Right cardiac atrium (tissue), 5 donors: ENCODE data around the gene ABCC3. TPM values are rescaled to one million over a fixed set of nuclear protein-coding genes. Genes with fewer than 3 reads are reported as not detected.

Experiments
- ATAC-seq, 2 donors: fragments of 200-7000 bp; cut with Tn5 transposase; one replicate each; pipeline versions ENCODE4 v1.8.0 to v1.9.1; 2020; ENCODE audit warnings: moderate library complexity in 2 of 2, mild to moderate bottlenecking in 1 of 2
- DNase-seq, 3 donors: peaks; one replicate each; pipeline ENCODE4 v3.0.0-alpha.2; 2020
- H3K27ac ChIP-seq: one replicate; pipeline ENCODE4 v1.5.1; 2013; ENCODE audit warnings: mild to moderate bottlenecking, low read length, control low read depth, moderate library complexity
- H3K27me3 ChIP-seq: one replicate; pipeline ENCODE4 v1.6.1; 2013; ENCODE audit not compliant: control insufficient read depth, insufficient read depth
- H3K4me1 ChIP-seq: one replicate; pipeline ENCODE4 v1.6.1; 2013; ENCODE audit warnings: low read length; ENCODE audit not compliant: control insufficient read depth, insufficient read depth
- H3K4me3 ChIP-seq: one replicate; pipeline ENCODE4 v1.5.1; 2013; ENCODE audit warnings: low read length, control low read depth
- H3K9me3 ChIP-seq: one replicate; pipeline ENCODE4 v1.6.1; 2013; ENCODE audit warnings: low read length; ENCODE audit not compliant: control insufficient read depth
- WGBS: extraction: QIAGEN DNeasy Blood & Tissue Kit; methylation state at CpG from one replicate; pipeline ENCODE4 v1.1.7; 2013; 5-methylcytosine and 5-hydroxymethylcytosine counted together
- intact Hi-C, 4 donors: fragments of 100-400 bp; cut with DNase I; formaldehyde crosslinking; loops; one replicate each; pipeline versions ENCODE4 v1.11.0 to v1.14.0; 2022 to 2023
- polyA plus RNA-seq: library from polyadenylated mRNA; stranded (reverse); fragments of 200-250 nt; gene quantifications from one replicate; pipeline ENCODE4 v1.2.3, GENCODE V29; 2013
- total RNA-seq, 4 donors: library from RNA; stranded (reverse); fragmentation: NEBNext Ultra II Directional; extraction: Animal tissue kit (Norgen Biotek cat#: 25700); gene quantifications; one replicate each; pipeline ENCODE4 v1.2.1, GENCODE V29; 2021
- donor health status: healthy with polysubstance abuse.
- donor health status: DM: no; HTN: yes; CAD: no.
- donor health status: DM: no; HTN: no; CAD: no.
- donor health status: DM: no; HTN: yes; CAD: no; lungs with severe emphysema.
- donor health status: DM: yes; HTN: yes; CAD: no.

ABCC3 gene
- total and polyA plus RNA-seq, 5 donors = 1.2 to 5.9 (median 2.1) TPM

DNA sequence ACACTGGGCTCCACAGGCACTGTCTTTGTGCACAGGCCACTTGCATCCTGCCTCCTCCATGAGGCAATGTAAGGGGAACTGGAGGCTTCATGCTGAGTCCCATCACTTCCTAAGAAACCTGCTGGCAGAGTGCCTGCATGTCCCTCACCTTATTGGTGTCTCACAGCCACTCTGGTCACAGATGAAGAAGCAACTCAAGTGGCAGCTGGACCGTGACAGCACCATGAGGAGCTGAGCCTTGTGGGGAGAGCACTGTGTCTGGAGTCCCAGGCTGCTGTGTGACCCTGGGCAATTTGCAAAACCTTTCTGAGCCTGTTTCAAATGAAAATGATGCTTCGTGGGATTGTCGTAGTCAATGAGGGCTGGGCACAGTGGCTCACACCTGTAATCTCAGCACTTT lies 53.6 kb downstream of the ABCC3 start:
- ATAC-seq (no peak), DNase-seq (no peak)
- 96% methylated on average over 3 of the region's 3 CpGs for WGBS
- no peak overlapping the region for H3K4me3 ChIP-seq
- peaks cover 5% of the 10 kb centered on the region for H3K4me1 ChIP-seq
- intact Hi-C loops = loop anchor here in 3 of 4 donors (5.0 to 10.0 kb wide), 3 partner anchors 51 to 203 kb away; no protein-coding TSS in a partner anchor
- no peaks in the 10 kb centered on the region for H3K9me3 ChIP-seq
- no peak overlapping the region for H3K27ac ChIP-seq
- no peaks in the 10 kb centered on the region for H3K27me3 ChIP-seq

DNA sequence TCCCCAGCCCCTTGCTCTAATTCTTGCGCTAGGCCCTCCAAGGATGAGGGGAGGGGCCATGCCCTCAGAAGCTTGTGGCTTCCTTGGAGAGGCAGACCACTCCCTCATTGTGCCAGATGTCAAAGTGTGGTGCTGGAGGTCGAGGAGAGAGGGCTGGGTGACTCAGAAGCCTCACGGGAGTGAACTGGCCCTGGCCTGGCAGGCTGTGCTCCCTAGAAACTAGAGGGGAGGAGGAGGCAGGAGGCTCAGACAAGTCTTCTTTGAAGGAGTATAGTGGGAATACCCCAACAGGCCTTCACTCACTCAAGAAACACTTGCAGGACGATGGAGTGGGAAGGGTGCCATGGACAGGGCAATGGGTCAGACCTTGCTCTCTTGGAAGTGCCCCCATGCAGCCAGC lies 54.6 kb downstream of the ABCC3 start:
- DNase-seq (no peak), ATAC-seq (no peak)
- WGBS = 60% methylated on average over 4 of the region's 4 CpGs
- no peaks in the 10 kb centered on the region for H3K27me3 ChIP-seq
- no peak overlapping the region for H3K27ac ChIP-seq
- peaks cover 5% of the 10 kb centered on the region for H3K4me1 ChIP-seq
- H3K4me3 ChIP-seq = no peak overlapping the region
- intact Hi-C loops = loop anchor here in 3 of 4 donors (5.0 to 10.0 kb wide), 3 partner anchors 52 to 204 kb away; no protein-coding TSS in a partner anchor
- no peaks in the 10 kb centered on the region for H3K9me3 ChIP-seq

DNA sequence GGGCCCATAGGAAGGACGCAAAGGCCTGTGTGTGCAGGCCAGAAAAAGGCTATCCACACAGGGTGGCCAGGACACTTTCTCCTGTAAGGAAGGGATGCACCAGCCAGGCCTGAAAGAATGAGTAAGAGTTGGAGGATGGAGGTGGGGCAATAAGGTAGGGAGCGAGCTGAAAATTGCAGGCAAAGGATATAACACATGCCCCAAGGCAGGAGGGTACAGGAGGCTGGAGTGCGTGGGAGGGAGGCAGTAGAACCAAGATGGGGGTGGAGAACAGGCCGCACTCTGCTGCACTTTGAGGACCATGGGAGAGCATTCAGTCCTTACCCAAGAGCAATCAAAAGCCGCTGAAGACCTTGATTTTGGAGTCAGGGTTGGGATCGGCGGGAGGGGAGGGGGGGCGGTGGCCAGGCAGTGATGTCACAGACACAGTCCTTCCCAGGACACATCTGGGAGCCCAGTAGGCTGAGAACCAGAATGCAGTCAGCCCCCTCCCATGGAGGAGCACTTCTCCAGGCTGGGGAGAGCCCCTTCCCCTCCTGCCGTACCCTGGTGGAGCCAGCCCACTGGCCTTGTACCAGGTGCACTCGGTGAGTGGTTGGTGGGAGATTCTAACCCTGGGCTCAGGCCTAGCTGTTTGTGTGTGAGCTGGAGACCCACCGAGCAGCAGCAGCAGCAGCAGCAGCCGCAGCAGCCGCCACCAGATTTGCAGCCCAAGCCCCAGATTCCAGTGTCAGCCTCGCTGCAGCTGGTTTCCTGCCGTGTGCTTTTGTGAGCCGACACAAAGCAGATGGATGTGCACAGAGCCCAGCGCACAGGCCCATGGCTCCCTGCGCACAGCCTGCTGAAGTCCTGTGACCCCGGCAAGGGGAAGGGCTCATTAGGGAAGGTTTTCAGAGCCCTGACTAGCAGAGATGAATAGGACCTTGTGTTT lies 55.5 kb downstream of the ABCC3 start:
- Histone ChIP-seq H3K4me3 (no peak overlapping the region), H3K4me1 (peaks cover 5% of the 10 kb centered on the region), H3K9me3 (no peaks in the 10 kb centered on the region), H3K27me3 (no peaks in the 10 kb centered on the region), H3K27ac (no peak overlapping the region)
- no peak for DNase-seq
- no peak for ATAC-seq
- intact Hi-C loops = loop anchor here in 3 of 4 donors (5.0 to 10.0 kb wide), 3 partner anchors 53 to 205 kb away; no protein-coding TSS in a partner anchor
- WGBS = 69% methylated on average over 19 of the region's 19 CpGs

- intact Hi-C loops = no loop called here
- ATAC-seq = no peak
- no peak for DNase-seq
- H3K27ac ChIP-seq = no peak overlapping the region
- H3K4me1 ChIP-seq = peaks cover 5% of the 10 kb centered on the region
- WGBS = 71% methylated on average over 9 of the region's 9 CpGs
- H3K9me3 ChIP-seq = no peaks in the 10 kb centered on the region
- no peaks in the 10 kb centered on the region for H3K27me3 ChIP-seq
- no peak overlapping the region for H3K4me3 ChIP-seq
These were observed 56.3 kb downstream of the ABCC3 start for GRCh38 chr17:50690887-50691549.

GRCh38 chr17:50691550-50692447 lies 57.1 kb downstream of the ABCC3 start:
- DNase-seq (no peak), ATAC-seq (no peak)
- 60% methylated on average over 6 of the region's 6 CpGs for WGBS
- peaks cover 2% of the 10 kb centered on the region for H3K4me1 ChIP-seq
- intact Hi-C loops = no loop called here
- H3K27ac ChIP-seq = no peak overlapping the region
- H3K27me3 ChIP-seq = no peaks in the 10 kb centered on the region
- H3K4me3 ChIP-seq = no peak overlapping the region
- no peaks in the 10 kb centered on the region for H3K9me3 ChIP-seq

DNA sequence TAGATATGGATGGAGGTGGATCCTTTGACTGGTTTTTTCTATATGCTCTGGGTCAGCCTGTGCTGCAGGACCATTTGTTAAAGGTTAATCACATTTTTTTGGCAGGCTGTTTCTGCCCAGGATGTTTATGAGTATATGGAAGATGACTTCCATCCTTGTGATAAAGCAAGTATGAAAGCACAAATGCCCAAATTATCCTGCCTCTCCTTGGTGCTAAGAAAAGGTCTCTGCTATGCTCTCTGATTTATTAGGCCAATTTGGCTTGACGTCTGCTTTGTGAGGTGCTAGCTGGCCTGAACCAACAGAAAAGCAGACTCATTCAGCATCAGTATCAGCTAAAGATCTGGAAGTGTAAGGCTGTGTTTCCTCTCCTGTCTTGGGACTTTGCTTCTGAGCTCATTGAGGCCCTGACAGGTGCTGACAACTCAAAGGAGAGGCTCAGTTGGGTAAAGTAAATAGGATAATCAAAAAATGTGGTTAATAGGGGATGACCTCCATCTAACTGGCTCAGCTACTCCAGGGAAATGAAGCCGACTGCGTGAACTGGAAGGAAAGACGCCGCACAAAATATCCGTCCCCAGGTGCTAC lies 57.9 kb downstream of the ABCC3 start:
- no peaks in the 10 kb centered on the region for H3K27me3 ChIP-seq
- intact Hi-C loops = no loop called here
- H3K27ac ChIP-seq = no peak overlapping the region
- no peak for ATAC-seq
- no peak for DNase-seq
- WGBS = 80% methylated on average over 6 of the region's 6 CpGs
- no peaks in the 10 kb centered on the region for H3K9me3 ChIP-seq
- H3K4me1 ChIP-seq = no peaks in the 10 kb centered on the region
- H3K4me3 ChIP-seq = no peak overlapping the region

DNA sequence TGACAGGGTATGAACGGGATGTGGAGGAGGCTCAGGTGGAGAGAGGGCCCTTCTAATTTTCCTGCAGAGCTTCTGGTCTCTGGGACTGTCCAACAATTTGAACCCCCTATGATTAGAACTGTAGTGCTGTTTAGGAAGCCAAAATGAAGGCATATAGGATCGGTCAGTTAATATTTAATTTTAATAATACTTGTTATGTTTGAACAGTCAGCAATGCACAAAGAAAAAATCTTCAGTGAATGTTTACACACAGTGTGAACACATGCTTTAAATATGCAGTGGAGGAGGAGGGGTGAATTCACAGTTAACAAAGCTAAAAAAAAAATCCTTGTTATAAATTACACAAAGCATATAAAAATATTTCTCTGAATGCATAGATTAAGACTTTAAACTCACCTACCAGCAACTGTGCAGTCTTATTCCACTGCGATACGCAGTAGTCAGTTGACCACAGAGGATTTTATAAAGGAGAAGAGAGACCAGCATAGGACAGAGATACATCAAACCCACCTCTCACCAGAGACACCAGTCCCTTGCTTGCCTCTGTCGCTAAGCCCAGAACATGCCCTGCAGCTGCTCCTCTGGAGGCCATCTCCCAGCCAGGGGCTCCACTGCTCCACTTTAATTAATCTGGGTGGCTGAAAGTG lies 58.5 kb downstream of the ABCC3 start:
- intact Hi-C loops = no loop called here
- Histone ChIP-seq H3K9me3 (no peaks in the 10 kb centered on the region), H3K27me3 (no peaks in the 10 kb centered on the region), H3K27ac (no peak overlapping the region), H3K4me3 (no peak overlapping the region), H3K4me1 (no peaks in the 10 kb centered on the region)
- ATAC-seq (no peak), DNase-seq (no peak)
- 88% methylated on average over 5 of the region's 5 CpGs for WGBS

DNA sequence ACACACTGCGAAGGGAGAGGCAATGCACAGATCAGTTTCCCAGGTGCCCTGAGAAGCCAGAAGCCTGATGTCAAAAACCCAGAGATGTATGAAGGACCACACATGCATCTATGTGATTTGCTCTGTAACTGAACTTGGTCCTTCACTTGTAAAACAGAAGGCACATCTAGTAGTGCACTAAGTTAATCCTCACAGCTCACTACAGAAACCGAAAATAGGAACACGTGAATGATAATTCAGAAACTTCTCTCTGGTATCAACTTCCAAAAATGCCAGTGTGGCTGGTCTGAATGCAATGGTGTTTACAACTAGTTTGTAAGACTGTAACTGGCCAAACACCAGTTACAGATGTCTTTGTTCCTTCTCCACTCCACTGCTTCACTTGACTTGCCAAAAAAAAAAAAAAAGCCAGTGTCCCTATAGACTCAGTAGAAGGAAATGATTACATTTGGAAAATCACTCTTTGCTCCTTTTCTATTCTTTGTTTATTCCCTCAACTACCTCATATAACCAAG lies 61.7 kb downstream of the ABCC3 start:
- no peaks in the 10 kb centered on the region for H3K4me1 ChIP-seq
- H3K4me3 ChIP-seq = no peak overlapping the region
- WGBS = 85% methylated on average over 3 of the region's 3 CpGs
- no peak for DNase-seq
- intact Hi-C loops = no loop called here
- H3K27me3 ChIP-seq = no peaks in the 10 kb centered on the region
- no peak for ATAC-seq
- no peaks in the 10 kb centered on the region for H3K9me3 ChIP-seq
- no peak overlapping the region for H3K27ac ChIP-seq

DNA sequence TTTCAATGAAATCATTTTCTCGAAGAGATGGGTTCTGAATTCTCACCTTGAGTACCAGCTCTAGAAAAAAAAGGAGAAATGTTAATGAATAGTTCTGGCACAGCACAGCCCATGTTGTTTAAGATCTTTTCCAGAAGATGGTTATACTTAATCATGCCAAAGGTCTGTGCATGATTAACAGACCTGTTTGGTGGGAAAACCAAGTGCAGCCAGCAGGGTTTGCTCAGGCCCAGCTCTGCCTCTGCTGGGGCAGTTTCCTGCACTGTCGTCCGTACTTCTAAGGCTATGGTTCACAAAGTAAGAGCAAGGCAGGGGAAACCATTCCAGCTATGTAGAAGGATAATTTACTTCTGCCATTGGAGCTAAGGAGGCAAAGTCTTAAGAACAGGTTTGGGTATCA lies 62.4 kb downstream of the ABCC3 start:
- no peaks in the 10 kb centered on the region for H3K4me1 ChIP-seq
- intact Hi-C loops = no loop called here
- DNase-seq = no peak

More for the DNA sequence above, 62.4 kb downstream of the ABCC3 start:
- WGBS = 89% methylated on average over 3 of the region's 3 CpGs
- Histone ChIP-seq H3K27me3 (no peaks in the 10 kb centered on the region), H3K4me3 (no peak overlapping the region), H3K27ac (no peak overlapping the region), H3K9me3 (no peaks in the 10 kb centered on the region)
- no peak for ATAC-seq
